ELF-1 (cell line): Measurements from ENCODE around the gene DDX39B.
"Not testable (repeated sequence)": the region's sequence is repeated elsewhere in the genome, so short reads cannot be mapped to it uniquely, and the experiment has no call there.

ENCODE experiments used
- DNase-seq: peaks from one replicate; pipeline ENCODE4 v3.0.0-alpha.2; 2016; ENCODE audit warnings: low read depth, low spot score

DDX39B gene

DNA sequence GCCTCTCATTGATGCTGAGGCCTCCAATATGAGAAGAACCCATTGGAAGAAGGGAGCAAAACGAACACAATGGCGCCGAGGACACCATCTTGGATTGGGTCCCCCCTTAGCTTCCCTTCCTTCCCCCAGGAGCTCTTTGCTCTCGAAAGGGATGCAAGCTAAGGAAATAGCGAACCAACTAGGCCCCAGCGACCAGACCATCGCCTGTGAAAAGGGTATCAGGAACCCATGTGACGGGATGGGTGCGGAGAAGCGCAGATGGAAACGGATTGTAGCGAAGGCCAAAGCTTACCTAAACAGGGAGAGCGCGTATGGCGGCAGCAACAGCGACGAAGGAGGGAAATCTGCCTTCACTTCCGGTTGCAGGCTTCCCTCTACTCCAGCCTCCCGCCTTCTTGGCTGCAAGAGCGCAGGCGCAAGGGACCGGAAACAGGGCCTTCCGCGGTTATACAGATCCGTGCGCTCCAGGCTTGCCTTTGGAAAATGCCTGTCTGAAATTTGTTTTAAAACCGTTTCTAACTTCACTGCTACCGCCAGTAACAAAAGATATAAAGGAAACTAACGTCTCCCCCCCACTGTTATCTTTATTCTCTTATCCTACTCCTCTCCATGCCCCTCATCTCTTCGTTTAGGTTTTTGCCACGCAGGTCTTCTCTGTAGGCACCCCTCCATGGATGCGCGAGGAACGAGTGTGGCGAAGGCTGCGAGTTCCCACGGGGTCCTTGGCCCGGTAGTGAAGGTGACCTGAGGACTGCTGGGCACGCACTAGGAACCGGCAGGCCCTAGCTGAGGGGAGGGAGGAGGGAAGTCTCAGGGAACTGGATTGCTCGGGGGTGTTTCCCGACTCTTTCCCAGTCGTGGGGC is at the start of gene DDX39B:
TSS of gene DDX39B (minus strand) at position 346 of the 864 bp plus-strand sequence. CDS start 1,471 bp downstream, outside the sequence.
- peak; percentile 97 for DNase-seq

- DNase-seq: not testable (repeated sequence)
Observed at GRCh38 chr6:31590691-31591090, 48.9 kb upstream of the DDX39B start.

DNA sequence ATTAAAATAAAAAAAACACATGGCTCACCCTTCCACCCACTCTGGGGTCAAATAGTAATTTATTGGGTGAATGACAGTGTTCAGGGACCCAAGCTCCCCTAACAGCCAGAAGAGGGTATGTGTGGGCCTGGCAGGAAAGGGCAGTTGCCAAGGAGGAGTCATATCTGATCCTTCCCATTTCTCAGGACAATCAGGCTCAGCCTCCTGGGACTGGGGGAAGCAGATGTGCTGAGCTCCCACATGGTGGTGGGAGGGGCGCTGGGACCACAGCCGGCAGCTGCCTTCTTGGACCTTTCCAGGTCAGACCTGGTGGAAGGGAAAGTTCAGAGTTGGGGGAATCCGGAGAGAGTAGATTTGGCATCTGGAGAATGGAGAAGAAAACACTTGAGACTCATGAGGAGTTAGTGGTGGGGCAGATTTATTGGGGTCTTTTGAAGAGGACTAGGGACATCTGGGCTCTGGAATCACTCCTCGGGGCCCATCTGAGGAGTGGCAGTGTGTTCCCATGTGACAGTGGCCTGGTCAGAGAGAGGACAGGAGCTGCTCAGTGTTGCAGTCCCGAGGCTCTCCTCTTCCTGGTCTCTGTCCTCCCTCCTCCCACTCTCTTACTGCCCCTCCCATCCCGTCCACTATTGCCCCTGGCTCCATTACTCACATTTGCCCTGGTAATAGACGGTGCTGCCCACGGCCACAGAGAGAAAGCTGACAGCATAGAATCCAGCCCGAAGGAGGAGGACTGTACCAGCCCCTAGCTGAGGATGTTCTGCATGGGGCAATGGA is 47.3 kb upstream of the DDX39B start:
- no peak for DNase-seq

GRCh38 chr6:31587791-31588777 is 46.3 kb upstream of the DDX39B start:
- DNase-seq: no peak

GRCh38 chr6:31586599-31587281 is 44.9 kb upstream of the DDX39B start:
- no peak for DNase-seq

DNA sequence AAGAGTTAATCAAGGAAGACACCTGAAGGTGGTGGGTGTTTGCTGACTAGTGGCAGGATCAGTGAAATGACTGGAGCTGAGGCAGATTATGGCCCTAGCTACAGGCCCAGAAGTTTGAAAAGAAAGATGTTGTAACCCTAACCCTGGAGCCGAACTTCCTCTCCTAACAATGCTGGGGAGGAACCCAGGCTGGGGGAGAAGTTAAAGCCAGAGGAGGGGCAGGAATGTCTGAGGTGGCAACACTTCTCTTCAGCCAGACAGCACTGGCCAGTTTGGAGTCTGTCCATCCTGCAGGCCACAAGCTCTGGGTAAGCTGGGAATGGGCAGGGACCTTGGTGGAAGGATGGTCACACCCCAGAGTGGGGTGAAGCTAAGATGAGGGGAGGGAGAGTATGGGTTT is 44.2 kb upstream of the DDX39B start, which contains the start of gene LST1:
TSS of gene LST1 (plus strand) at position 270 of the 400 bp plus-strand sequence. CDS start 1,023 bp downstream, outside the sequence.
- DNase-seq: no peak

GRCh38 chr6:31585491-31585890 is 43.7 kb upstream of the DDX39B start:
- peak; percentile 61 for DNase-seq

- DNase-seq: no peak
Observed at GRCh38 chr6:31582230-31582643, 40.4 kb upstream of the DDX39B start, which contains the start of gene LTB. TSS of gene LTB (minus strand) at chr6:31582424. CDS start at chr6:31582417, 7 bp downstream.

GRCh38 chr6:31581434-31582229 is 39.8 kb upstream of the DDX39B start:
- peak; percentile 30 for DNase-seq

DNA sequence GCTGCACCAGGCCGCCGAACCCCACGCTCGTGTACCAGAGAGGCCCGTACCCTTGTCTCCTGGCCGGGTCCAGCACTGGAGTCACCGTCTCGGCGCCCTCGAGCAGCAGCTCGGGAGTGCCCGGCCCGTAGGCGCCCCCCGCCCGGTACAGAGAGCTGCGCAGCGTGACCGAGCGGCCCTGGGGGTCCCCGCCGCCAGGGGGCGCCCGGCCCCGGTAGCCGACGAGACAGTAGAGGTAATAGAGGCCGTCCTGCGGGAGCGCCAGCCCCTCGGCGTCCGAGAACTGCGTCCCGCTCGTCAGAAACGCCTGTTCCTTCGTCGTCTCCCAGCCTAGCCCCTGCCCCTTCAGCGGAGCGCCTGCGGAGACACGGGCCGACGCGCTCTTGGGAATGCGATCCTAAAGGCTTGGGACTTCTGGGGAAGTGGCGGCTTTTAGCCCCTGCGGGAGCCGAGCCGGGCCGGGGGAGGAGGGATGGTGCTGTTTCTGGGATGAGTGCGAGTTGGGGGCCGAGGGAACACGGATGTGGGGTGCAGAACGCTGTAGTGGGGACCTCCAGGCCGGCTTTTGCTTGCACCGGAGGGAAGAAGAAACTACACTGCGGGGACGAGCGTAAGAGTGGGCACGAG is 39.1 kb upstream of the DDX39B start:
- peak; percentile 94 for DNase-seq

DNA sequence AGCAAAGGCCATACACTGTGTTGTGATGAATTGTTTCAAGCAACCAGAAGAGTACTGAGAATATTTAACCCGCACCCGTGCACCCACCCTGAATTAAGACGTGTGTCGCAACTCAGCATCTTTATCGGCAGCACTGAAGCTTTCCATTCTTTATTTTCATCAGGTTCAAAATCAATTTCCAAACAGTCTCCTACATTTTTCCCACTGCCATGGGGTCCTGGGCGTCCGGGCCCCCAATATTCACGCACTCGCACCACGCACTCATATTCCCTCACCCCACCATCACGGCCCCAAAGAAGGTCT is 38.6 kb upstream of the DDX39B start:
- no peak for DNase-seq

GRCh38 chr6:31579546-31580437 is 38.0 kb upstream of the DDX39B start:
- DNase-seq: no peak

DNA sequence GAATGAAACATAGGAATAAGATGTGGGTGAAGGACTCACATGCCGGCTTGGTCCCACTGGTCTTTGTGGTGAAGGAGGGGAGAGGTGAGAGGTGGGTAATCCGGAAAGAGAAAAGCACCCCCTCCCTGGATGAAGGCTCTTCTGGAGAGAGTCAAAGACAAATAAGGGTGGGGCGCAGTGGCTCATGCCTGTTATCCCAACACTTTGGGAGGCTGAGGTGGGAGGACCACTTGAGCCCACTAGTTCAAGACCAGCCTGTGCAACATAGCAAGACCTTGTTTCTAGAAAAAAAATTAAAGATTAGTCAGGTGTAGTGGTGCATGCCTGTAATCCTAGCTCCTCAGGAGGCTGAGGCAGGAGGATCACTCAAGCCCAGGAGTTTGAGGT is 37.3 kb upstream of the DDX39B start:
- no peak for DNase-seq

DNA sequence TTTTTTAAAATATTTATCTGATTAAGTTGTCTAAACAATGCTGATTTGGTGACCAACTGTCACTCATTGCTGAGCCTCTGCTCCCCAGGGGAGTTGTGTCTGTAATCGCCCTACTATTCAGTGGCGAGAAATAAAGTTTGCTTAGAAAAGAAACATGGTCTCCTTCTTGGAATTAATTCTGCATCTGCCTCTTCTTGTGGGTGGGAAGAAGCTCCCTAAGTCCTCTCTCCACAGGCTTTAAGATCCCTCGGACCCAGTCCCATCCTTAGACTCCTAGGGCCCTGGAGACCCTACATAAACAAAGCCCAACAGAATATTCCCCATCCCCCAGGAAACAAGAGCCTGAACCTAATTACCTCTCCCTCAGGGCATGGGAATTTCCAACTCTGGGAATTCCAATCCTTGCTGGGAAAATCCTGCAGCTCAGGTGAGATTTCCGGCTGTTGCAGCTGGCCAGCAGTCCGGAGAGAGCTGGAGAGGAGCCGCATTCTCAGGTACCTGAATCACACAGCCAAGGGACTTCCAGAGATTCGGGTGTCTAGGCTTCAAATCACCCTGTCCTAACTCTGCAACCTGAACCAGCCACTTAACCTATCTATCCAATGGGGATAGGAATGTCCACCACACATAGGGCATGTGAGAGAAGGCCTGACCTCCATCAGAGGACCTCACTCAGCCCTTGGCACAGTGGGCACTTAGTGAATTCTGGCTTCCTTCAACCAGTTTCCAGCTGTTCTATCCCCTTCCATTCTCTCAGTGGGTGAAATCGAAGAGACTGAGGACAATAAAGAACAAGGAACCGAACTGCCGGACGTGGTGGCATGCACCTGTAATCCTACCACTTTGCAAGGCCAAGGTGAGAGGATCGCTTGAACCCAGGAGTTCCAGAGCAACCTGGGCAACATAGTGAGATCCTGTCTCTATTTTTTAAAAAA is 36.6 kb upstream of the DDX39B start:
- DNase-seq: peak; percentile 96

- DNase-seq: no peak
Observed at GRCh38 chr6:31577579-31577966, 35.8 kb upstream of the DDX39B start.

DNA sequence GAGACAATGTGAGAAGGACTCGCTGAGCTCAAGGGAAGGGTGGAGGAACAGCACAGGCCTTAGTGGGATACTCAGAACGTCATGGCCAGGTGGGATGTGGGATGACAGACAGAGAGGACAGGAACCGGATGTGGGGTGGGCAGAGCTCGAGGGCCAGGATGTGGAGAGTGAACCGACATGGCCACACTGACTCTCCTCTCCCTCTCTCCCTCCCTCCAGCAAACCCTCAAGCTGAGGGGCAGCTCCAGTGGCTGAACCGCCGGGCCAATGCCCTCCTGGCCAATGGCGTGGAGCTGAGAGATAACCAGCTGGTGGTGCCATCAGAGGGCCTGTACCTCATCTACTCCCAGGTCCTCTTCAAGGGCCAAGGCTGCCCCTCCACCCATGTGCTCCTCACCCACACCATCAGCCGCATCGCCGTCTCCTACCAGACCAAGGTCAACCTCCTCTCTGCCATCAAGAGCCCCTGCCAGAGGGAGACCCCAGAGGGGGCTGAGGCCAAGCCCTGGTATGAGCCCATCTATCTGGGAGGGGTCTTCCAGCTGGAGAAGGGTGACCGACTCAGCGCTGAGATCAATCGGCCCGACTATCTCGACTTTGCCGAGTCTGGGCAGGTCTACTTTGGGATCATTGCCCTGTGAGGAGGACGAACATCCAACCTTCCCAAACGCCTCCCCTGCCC is 35.2 kb upstream of the DDX39B start:
- DNase-seq: no peak
